NCI-H510A (cell line): ENCODE measurements around the gene ATP2A2.
"Not testable (repeated sequence)": the region's sequence is repeated elsewhere in the genome, so short reads cannot be mapped to it uniquely, and the experiment has no call there.

Experiments used
- DNase-seq: peaks from one replicate; lab custom pipeline; 2025; lab: John Stamatoyannopoulos, UW

The ATP2A2 gene

DNA sequence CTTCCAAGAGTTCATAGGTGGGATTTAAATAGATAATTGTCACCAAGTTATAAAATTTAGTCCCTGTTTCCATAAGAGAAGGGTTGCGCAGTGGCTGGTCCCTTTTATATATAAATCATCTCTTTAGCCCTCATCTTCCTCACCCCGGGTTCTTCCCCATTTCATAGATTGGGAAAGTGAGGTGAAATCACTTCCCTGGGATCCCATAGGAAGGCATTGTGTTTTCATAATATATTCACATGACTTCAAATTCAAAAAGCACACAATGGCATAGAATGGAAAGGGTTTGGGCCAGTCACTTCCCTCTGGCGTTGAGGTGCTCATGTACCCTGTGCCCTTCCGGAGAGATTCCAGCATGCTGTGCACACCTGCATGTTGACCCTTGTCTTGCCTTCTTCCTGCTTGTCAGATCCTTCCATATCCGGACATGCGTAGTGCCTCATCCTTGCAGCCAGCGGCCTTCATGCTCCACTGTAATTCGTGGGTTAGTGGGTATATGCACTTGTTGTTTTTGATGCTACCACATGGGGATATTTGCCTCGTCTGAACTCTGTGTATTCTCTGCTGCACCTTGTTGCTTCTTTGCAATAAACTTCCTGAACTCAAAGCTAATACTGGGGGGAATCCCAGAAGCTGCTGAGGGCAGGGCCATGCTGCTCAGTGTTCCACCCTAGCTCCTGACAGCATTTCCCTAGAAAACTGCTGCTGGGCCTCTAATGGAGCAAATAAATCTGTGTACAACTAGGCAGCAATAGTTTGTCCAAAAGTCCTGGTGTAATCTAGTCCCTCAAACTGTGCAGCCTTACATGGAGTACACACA is 62.9 kb downstream of the ATP2A2 start:
- no peak for DNase-seq

GRCh38 chr12:110344657-110345056 is 63.6 kb downstream of the ATP2A2 start:
- no peak for DNase-seq

- peak; percentile 67 for DNase-seq
These were observed 64.2 kb downstream of the ATP2A2 start for GRCh38 chr12:110345176-110345661.

DNA sequence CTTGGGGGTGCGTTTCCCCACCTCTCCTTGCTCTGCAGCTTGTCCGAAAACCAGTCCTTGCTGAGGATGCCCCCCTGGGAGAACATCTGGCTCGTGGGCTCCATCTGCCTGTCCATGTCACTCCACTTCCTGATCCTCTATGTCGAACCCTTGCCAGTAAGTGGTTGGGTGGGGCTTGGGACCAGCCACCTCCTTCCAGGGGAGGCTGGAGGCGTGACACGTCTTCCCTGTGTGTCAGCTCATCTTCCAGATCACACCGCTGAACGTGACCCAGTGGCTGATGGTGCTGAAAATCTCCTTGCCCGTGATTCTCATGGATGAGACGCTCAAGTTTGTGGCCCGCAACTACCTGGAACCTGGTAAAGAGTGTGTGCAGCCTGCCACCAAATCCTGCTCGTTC is 64.9 kb downstream of the ATP2A2 start:
- no peak for DNase-seq

DNA sequence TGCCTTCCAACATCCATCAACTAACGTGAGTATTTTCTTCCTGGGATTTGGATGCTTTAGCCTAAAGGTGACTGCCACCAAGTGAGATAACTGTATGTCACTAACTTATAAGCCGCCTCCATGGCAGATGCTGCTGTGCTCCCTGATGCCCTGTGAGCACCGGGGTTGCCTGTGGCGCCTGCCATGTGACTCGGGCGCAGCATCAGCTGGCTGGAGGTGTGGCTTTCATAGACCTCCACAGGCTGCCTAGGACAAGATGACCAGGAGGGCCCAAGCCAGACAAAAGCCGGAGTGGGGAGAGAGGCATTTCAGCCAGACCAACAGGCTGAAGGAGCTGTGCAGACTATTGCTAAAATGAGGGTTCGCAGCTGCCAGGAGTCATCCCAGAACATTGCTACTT is 66.7 kb downstream of the ATP2A2 start:
- no peak for DNase-seq

DNA sequence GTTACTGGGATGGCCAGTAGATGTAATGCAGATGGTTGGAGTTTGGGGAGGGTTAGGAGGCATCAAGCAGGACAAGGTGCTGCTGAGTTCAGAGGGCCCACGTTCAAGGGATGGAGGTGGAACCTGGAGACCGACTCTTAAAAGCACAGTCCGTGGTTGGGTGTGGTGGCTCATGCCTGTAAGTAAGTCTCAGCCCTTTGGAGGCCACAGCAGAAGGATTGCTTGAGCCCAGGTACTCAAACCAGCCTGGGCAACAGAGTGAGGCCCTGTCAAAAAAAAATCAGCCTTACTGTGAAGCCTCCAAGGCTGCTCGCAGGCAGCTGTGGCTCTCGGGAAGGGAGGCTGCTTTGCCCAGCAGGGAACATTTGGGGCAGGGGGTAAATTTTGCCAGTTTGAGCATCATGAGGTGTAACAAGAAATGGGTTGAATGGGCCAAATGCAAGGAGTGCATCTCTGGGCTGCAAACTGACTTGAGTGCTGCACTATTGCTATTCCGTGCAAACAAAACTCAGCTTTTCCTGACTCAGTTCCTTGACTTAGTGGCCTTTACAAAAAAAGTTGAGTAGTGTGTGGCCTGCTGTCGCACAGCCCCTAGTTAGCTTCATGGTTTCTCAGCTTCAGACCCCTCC is 67.5 kb downstream of the ATP2A2 start:
- DNase-seq, result no peak

GRCh38 chr12:110349096-110349495 is 68.0 kb downstream of the ATP2A2 start:
- no peak for DNase-seq

- DNase-seq, result no peak
These were observed 68.6 kb downstream of the ATP2A2 start for GRCh38 chr12:110349514-110350151.

DNA sequence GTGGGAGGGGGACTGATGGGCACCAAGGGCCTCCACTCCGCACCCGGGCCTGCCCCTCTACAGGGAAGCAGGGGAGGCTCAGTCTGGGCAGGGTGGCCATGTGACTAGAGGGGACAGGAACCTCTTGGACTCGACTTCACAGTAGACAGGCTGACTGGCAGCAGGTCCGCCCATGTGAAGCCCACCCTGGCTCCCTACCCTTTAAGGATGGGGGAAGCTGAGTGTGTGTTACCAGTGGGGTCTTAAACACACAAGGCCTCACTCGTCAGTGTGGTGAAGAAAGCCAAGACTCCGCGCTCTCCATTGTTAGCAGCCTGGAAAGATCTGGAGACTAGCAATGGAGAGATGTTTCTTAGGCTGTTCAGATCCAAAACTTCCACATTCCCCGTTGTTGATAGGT is 70.1 kb downstream of the ATP2A2 start:
- no peak for DNase-seq

DNA sequence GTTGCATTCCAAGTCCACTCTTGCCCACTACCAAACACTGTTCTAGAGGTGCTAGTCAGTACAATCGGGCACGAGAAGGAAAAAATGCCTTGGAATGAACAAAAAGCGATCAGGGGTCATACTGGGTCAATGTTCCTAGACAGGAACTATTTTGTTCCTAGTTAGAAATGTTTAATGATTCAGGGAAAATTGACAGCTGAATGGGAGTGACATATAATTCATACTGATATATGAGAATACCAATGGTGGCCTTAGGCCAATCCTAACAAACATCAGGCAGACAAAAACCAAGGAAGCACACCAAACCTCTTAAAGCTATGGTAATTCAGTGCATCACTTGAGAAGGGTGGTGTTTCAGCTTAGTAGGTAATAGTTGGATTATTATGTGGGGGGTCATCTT is 71.4 kb downstream of the ATP2A2 start:
- DNase-seq, result no peak

DNA sequence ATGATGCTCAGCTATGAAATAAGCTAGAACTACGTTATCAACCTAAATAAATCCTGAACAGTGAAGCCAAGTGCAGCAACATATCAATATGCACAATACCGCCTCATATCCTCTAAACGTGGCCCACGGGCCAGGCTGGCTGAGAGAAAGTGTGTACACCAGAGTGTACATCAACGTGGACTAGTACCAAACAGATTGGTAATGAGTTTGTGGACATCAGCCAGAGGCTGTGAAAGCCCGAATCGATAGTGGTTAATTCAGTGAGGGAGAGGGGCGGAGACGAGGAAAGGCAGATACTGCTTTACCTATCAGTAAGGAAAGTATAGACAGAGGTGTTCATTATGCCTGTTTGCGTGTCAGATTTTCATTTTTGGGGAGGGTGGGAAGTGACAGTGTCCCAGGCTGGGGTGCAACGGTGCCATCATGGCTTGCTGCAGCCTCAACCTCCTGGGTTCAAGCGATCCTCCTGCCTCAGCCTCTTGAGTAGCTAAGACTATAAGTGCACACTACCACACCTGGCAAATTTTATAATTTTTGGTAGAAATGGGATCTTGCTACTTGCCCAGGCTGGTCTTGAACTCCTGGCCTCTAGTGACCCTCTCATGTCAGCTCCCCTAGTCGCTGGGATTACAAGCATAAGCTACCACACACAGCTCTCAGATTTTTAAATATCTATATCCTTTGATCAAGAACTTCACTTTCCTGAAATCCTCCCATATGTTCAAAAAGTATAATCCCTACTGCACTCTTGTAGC is 72.3 kb downstream of the ATP2A2 start:
- no peak for DNase-seq

GRCh38 chr12:110354172-110354780 is 73.2 kb downstream of the ATP2A2 start:
- DNase-seq, result no peak

GRCh38 chr12:110355073-110355472 is 74.0 kb downstream of the ATP2A2 start:
- no peak for DNase-seq

DNA sequence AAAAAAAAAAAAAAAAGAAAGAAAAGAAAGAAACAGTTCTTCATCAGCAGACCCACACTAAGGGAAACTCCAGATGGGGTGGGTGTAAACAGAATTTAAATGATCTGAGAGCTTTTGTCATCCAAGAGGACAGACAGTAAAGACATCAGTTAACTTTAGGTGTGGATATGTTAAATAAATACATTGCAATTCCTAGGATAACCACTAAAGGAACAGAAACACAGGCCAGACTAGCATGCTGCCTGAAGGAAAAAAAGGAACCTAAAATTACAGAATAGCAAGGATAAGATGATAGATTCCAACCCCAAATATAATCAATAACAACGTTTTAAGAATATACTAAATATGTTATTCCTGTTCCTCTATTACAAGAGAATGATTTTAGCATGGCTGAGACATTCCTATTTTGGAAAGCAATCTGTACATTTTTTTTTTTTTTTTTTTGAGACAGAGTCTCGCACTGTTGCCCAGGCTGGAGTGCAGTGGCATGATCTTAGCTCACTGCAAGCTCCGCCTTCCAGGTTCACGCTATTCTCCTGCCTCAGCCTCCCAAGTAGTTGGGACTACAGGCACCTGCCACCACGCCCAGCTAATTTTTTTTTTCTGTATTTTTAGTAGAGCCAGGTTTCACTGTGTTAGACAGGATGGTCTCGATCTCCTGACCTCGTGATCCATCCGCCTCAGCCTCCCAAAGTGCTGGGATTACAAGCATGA is 77.5 kb downstream of the ATP2A2 start:
- not testable (repeated sequence) for DNase-seq

DNA sequence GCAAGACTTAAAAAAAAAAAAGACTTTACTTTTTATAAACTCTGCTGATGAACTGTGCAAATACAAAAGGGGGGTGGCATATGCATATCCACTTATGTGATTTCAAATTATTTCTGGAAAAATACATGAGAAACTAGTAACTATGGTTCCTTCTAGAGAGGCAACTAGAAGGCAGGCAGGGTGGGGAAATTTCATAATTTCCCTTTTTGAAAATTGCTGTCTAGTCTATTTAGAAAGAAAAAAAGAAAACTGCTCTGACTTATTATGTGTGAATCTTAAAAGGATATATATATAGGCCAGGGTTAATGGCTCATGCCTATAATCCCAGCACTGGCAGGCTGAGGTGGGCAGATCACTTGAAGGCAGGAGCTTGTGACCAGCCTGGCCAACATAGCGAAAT is 80.2 kb downstream of the ATP2A2 start:
- DNase-seq, result no peak

- DNase-seq, result no peak
These were observed 84.7 kb downstream of the ATP2A2 start for GRCh38 chr12:110365489-110366320.

DNA sequence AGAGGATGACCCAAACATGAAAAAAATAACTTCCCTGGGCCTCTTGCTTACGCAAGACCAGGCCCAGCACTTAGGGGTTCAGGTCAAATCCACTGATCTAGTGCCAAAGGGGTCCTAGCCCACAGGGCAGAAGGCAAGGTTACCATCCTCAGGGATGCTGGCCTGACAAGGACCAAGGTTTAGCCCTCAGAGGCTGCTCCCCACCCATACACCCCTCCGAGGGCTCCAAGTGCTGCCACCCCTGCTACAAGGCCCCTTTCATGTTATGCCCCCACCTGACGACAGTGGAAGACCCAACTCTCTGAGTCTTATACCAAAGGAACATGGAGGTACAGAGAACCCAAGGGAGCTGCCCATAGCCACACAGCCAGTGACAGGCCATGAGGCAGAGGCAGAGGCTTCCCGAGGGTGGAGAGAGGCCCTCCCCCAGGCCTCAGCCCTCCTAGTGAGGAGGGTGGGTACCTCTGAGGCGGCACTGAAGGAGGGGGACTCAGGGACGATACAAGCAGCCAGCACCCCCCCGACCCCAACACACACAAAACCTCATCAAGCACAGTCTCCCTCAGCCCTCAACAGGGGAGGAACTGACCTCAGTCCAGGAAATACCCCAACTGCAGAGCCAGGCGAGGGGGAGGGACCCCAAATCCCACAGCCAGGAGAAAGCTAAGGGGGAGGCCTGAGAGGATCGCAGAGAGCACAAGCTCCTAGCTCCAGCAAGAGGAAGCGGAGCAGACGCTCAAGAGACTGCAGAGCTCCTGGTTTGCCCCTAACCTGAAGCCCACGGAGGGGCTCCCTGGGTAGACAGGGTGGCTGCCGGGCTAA is 85.5 kb downstream of the ATP2A2 start:
- DNase-seq, result no peak

GRCh38 chr12:110367181-110367864 is 86.3 kb downstream of the ATP2A2 start:
- DNase-seq, result no peak

GRCh38 chr12:110369992-110370391 is 88.9 kb downstream of the ATP2A2 start:
- DNase-seq, result no peak
